GM23248 (cell line): Measurements from ENCODE around the gene RAPGEFL1. TPM values are rescaled to one million over a fixed set of nuclear protein-coding genes. Genes with fewer than 3 reads are reported as not detected.

ENCODE experiments used
- DNase-seq: peaks from one replicate; pipeline ENCODE4 v3.0.0-alpha.2; 2015
- H2AFZ ChIP-seq: fragments of 200-600 bp; sonication (generic); 2 replicates; pipeline ENCODE4 v1.6.1; 2016; ENCODE audit warnings: antibody characterized with exemption
- H3F3A ChIP-seq: fragments of 200-600 bp; sonication (generic); 2 replicates; pipeline ENCODE4 v1.6.1; 2016; ENCODE audit warnings: mild to moderate bottlenecking, antibody characterized with exemption, mixed run types; ENCODE audit not compliant: insufficient read depth
- H3K27ac ChIP-seq: fragments of 200-600 bp; sonication (generic); 2 replicates; pipeline ENCODE4 v1.5.1; 2016; ENCODE audit warnings: mild to moderate bottlenecking
- H3K27me3 ChIP-seq: fragments of 200-600 bp; sonication (generic); replicated peaks from 2 replicates; pipeline ENCODE4 v1.6.1; 2016; ENCODE audit warnings: mild to moderate bottlenecking; ENCODE audit not compliant: insufficient read depth
- H3K36me3 ChIP-seq: fragments of 200-600 bp; sonication (generic); 2 replicates; pipeline ENCODE4 v1.6.1; 2016; ENCODE audit warnings: low read depth, mild to moderate bottlenecking
- H3K4me1 ChIP-seq: fragments of 200-600 bp; sonication (generic); 2 replicates; pipeline ENCODE4 v1.6.1; 2016; ENCODE audit warnings: mild to moderate bottlenecking; ENCODE audit not compliant: insufficient read depth
- H3K4me2 ChIP-seq: fragments of 200-600 bp; sonication (generic); one replicate; pipeline ENCODE4 v1.6.1; 2016; ENCODE audit warnings: mild to moderate bottlenecking; ENCODE audit not compliant: unreplicated experiment
- H3K4me3 ChIP-seq: fragments of 200-600 bp; sonication (generic); 2 replicates; pipeline ENCODE4 v1.5.1; 2016; ENCODE audit warnings: mild to moderate bottlenecking
- H3K79me2 ChIP-seq: fragments of 200-600 bp; sonication (generic); 2 replicates; pipeline ENCODE4 v1.6.1; 2016; ENCODE audit warnings: mild to moderate bottlenecking; ENCODE audit not compliant: insufficient read depth
- H3K9ac ChIP-seq: fragments of 200-600 bp; sonication (generic); 2 replicates; pipeline ENCODE4 v1.6.1; 2016; ENCODE audit warnings: mild to moderate bottlenecking
- H3K9me2 ChIP-seq: fragments of 200-600 bp; sonication (generic); 2 replicates; pipeline ENCODE4 v1.6.1; 2016; ENCODE audit warnings: mixed run types, mild to moderate bottlenecking, moderate library complexity; ENCODE audit not compliant: insufficient read depth
- H3K9me3 ChIP-seq: fragments of 200-600 bp; sonication (generic); one replicate; pipeline ENCODE4 v1.6.1; 2017; ENCODE audit warnings: low read depth
- H4K20me1 ChIP-seq: fragments of 200-600 bp; sonication (generic); 2 replicates; pipeline ENCODE4 v1.6.0; 2016; ENCODE audit not compliant: insufficient read depth
- EZH2 ChIP-seq: fragments of 200-600 bp; sonication (generic); IDR thresholded peaks from 2 replicates; pipeline ENCODE4 v1.6.1; 2018; ENCODE audit warnings: antibody characterized with exemption, mild to moderate bottlenecking; ENCODE audit not compliant: insufficient read depth, poor library complexity, severe bottlenecking
- EZH2phosphoT487 ChIP-seq: fragments of 200-600 bp; sonication (generic); IDR thresholded peaks from 2 replicates; pipeline ENCODE4 v1.6.1; 2018; ENCODE audit warnings: antibody characterized with exemption, moderate library complexity, mild to moderate bottlenecking, low read depth; ENCODE audit not compliant: insufficient read depth
- WGBS, 2 experiments: methylation state at CpG; one replicate each; pipeline ENCODE4 v1.1.6; 2015 to 2017; ENCODE audit warnings: low lambda C conversion rate in 2 of 2, low coverage in 1 of 2; ENCODE audit errors: missing lambda C conversion rate in 2 of 2; 5-methylcytosine and 5-hydroxymethylcytosine counted together
- in situ Hi-C: fragments of 300-500 bp; cut with MboI; formaldehyde crosslinking; loops from 2 replicates; pipeline ENCODE4 v1.15.0; 2020
- polyA plus RNA-seq: library from polyadenylated mRNA; unstranded; fragments of >200 nt; fragmentation: Nextera tagmentation; extraction: Ambion mirVana; gene quantifications from 2 replicates; pipeline ENCODE4 v1.2.1, GENCODE V29; 2016
- total RNA-seq: library from RNA; depleted of rRNA; stranded (reverse); fragments of >200 nt; shearing (Covaris generic); gene quantifications from 2 replicates; pipeline ENCODE4 v1.2.3, GENCODE V29; 2014

RAPGEFL1 gene
- total and polyA plus RNA-seq, 2 experiments from 2014 or later: 0.76 to 0.96 TPM

DNA sequence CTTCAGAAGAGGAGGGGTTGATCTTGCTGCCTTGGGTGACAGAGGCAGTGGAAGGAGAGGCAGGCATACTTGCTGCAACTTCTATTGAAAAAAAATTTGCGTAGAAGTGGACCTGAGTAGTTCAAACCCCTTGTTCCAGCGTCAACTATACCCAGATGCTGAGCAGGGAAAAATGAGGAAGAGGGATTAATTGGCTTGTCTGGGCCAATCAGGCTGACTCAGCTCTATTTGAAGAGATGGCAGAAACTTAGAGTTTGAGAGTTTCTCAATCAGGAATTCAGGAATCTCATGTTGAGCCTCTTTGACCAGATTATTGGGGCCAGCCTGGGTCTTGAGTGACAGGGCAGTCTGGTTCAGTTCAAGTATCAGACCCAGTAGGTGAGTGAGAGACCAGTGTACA, 19.3 kb upstream of the RAPGEFL1 start:
- Histone ChIP-seq H3K27ac (no peak overlapping the region), H3K36me3 (peaks cover 27% of the 10 kb centered on the region), H3K27me3 (no peaks in the 10 kb centered on the region), H3K79me2 (peaks cover 99% of the 10 kb centered on the region), H3K9me3 (no peaks in the 10 kb centered on the region), H3K9ac (no peak overlapping the region), H2AFZ (no peak overlapping the region), H4K20me1 (no peaks in the 10 kb centered on the region), H3K9me2 (no peaks in the 10 kb centered on the region), H3F3A (no peaks in the 10 kb centered on the region), H3K4me3 (no peak overlapping the region), H3K4me2 (no peak overlapping the region), H3K4me1 (peaks cover 14% of the 10 kb centered on the region; the same call in 1 of the 2 replicates)
- TF ChIP-seq EZH2: no peak
- no peak for TF ChIP-seq EZH2phosphoT487
- no peak for DNase-seq
- in situ Hi-C loops: no loop called here
- 20 to 31% methylated on average over 2 of the region's 2 CpGs for WGBS, 2 experiments

DNA sequence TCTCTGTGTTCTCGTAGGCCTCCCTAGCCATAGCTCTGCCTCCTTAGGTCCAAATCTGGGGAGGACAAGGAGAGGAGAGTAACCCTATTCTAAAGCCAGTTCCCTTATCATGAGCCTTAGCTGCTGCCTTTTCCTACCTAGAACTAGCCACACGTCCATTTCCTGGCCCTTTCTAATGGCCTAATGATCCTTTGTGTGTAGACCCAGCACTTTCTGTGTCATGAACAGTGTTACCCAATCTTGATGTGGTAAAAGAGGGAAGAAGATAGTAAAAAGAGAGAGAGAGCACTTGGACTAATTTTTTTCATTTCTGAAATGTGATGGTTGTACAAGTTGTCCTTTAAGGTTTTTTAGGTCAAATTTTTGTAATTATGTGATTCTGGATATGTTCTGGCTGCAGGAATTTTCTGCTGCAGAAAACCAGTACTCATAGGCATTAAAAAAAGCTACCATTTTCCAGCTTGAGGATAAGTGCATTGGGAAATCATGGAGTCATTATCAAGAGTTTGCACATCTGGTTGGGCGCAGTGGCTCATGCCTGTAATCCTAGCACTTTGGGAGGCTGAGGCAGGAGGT, 18.7 kb upstream of the RAPGEFL1 start:
- Histone ChIP-seq H3K27me3 (no peaks in the 10 kb centered on the region), H3K9me3 (no peaks in the 10 kb centered on the region), H3K4me1 (peaks cover 9% of the 10 kb centered on the region; the same call in 1 of the 2 replicates), H3K4me3 (no peak overlapping the region), H3F3A (no peaks in the 10 kb centered on the region), H2AFZ (no peak overlapping the region), H3K9ac (no peak overlapping the region), H3K9me2 (no peaks in the 10 kb centered on the region), H3K27ac (no peak overlapping the region), H3K36me3 (peaks cover 27% of the 10 kb centered on the region), H3K4me2 (no peak overlapping the region), H3K79me2 (peaks cover 99% of the 10 kb centered on the region), H4K20me1 (no peaks in the 10 kb centered on the region)
- DNase-seq: no peak
- TF ChIP-seq EZH2phosphoT487: no peak
- no peak for TF ChIP-seq EZH2
- in situ Hi-C loops: no loop called here
- 75 to 79% methylated on average over 3 of the region's 3 CpGs for WGBS, 2 experiments

- Histone ChIP-seq H3K79me2 (peaks cover 94% of the 10 kb centered on the region), H3K9me2 (no peaks in the 10 kb centered on the region), H3F3A (no peaks in the 10 kb centered on the region)
These were observed 17.8 kb upstream of the RAPGEFL1 start for GRCh38 chr17:40159456-40159855.

DNA sequence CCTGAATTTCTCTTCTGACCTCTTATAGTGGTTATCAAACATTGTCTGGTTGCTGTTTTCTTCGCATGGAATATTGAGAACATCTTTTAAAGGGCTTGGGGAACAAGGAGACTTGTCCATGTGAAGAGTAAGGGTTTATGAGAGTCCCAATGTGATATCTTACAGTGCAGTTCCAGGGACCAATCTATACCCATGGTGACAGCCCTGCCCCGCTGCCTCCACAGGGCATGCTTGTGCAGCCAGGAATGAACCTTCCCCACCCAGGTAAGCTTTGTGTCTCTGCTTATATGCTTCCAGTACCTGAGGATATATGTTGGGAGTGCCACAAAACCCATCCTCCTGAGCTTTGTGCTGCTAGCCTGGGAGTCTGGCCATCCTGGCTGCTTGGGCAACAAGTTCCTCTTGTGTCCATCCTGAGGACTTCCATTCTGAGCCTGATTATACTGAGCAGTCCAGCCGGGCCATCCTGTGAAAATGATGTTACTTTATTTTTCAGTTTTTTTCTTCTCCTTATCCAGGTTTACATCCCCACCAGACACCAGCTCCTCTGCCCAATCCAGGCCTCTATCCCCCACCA, 9.5 kb upstream of the RAPGEFL1 start:
- Histone ChIP-seq H3K27ac (no peak overlapping the region), H3F3A (peaks cover 44% of the 10 kb centered on the region), H3K9ac (no peak overlapping the region), H3K36me3 (peaks cover 75% of the 10 kb centered on the region), H3K79me2 (peaks cover 33% of the 10 kb centered on the region), H3K9me2 (no peaks in the 10 kb centered on the region), H3K4me2 (no peak overlapping the region), H3K4me1 (no peaks in the 10 kb centered on the region), H2AFZ (no peak overlapping the region), H4K20me1 (no peaks in the 10 kb centered on the region), H3K4me3 (no peak overlapping the region), H3K27me3 (no peaks in the 10 kb centered on the region), H3K9me3 (no peaks in the 10 kb centered on the region)
- no peak for DNase-seq
- in situ Hi-C loops: no loop called here
- TF ChIP-seq EZH2phosphoT487 (no peak), EZH2 (no peak)
- WGBS, 2 experiments: 87 to 97% methylated on average over 3 of the region's 3 CpGs

More at GRCh38 chr17:40159456-40159855, 17.8 kb upstream of the RAPGEFL1 start:
- Histone ChIP-seq H4K20me1 (no peaks in the 10 kb centered on the region), H3K4me2 (no peak overlapping the region), H3K4me3 (no peak overlapping the region), H3K4me1 (0 out of 2 replicates have a peak, but pooled peaks cover 7% of the 10 kb centered on the region), H3K27ac (no peak overlapping the region), H3K27me3 (no peaks in the 10 kb centered on the region), H3K9me3 (no peaks in the 10 kb centered on the region), H3K36me3 (peaks cover 31% of the 10 kb centered on the region), H2AFZ (no peak overlapping the region), H3K9ac (no peak overlapping the region)
- WGBS, 2 experiments: 87 to 96% methylated on average over 3 to 6 of the region's 6 CpGs
- no peak for DNase-seq
- in situ Hi-C loops: no loop called here
- TF ChIP-seq EZH2: no peak
- TF ChIP-seq EZH2phosphoT487: no peak
